DND-41 (cell line): ENCODE results near the gene NEK8.

ENCODE experiments used
- ATAC-seq: fragments of 200-7000 bp; cut with Tn5 transposase; 3 replicates; pipeline ENCODE4 v1.9.1; 2021; ENCODE audit warnings: low read depth; ENCODE audit not compliant: insufficient read depth
- DNase-seq: peaks from one replicate; pipeline ENCODE4 v3.0.0-alpha.2; 2020
- H2AFZ ChIP-seq: 2 replicates; pipeline ENCODE4 v1.6.0; 2012; ENCODE audit warnings: low read depth, low read length
- H3K27ac ChIP-seq: 2 replicates; pipeline ENCODE4 v1.5.1; 2012; ENCODE audit warnings: low read length, inconsistent platforms
- H3K27me3 ChIP-seq: fragments of 200-600 bp; sonication (generic); 2 replicates; pipeline ENCODE4 v1.6.0; 2012; ENCODE audit warnings: low read length, mild to moderate bottlenecking, inconsistent platforms; ENCODE audit not compliant: insufficient read depth, poor library complexity
- H3K36me3 ChIP-seq: 2 replicates; pipeline ENCODE4 v1.5.1; 2012; ENCODE audit warnings: low read length, inconsistent platforms; ENCODE audit not compliant: insufficient read depth
- H3K4me1 ChIP-seq: 2 replicates; pipeline ENCODE4 v1.5.1; 2012; ENCODE audit warnings: mild to moderate bottlenecking, low read length; ENCODE audit not compliant: insufficient read depth
- H3K4me2 ChIP-seq: 2 replicates; pipeline ENCODE4 v1.6.0; 2012; ENCODE audit warnings: mild to moderate bottlenecking, moderate library complexity, low read length, inconsistent platforms; ENCODE audit not compliant: insufficient read depth
- H3K4me3 ChIP-seq, 2 experiments: fragments of 200-600 bp in 1 of 2; shearing (Covaris generic) in 1 of 2; 2 replicates each; pipeline ENCODE4 v1.5.1; 2012 to 2016; ENCODE audit warnings: inconsistent platforms in 2 of 2, low read length in 2 of 2, mild to moderate bottlenecking in 2 of 2, low read depth in 1 of 2, moderate library complexity in 1 of 2
- H3K79me2 ChIP-seq: 2 replicates; pipeline ENCODE4 v1.6.0; 2012; ENCODE audit warnings: low read length, inconsistent platforms; ENCODE audit not compliant: insufficient read depth
- H3K9ac ChIP-seq: 2 replicates; pipeline ENCODE4 v1.6.0; 2012; ENCODE audit warnings: low read depth, mild to moderate bottlenecking, inconsistent platforms, low read length, moderate library complexity
- H3K9me3 ChIP-seq: 2 replicates; pipeline ENCODE4 v1.5.1; 2012; ENCODE audit warnings: low read length, moderate library complexity, mild to moderate bottlenecking, inconsistent platforms; ENCODE audit not compliant: insufficient read depth, severe bottlenecking
- H4K20me1 ChIP-seq: 2 replicates; pipeline ENCODE4 v1.6.0; 2012; ENCODE audit warnings: low read length; ENCODE audit not compliant: insufficient read depth
- EZH2 ChIP-seq: IDR thresholded peaks from 3 replicates; pipeline ENCODE4 v1.6.1; 2012; ENCODE audit warnings: borderline replicate concordance, low read depth, mild to moderate bottlenecking, moderate library complexity, low read length, inconsistent platforms; ENCODE audit not compliant: severe bottlenecking
- TF ChIP-seq, protein P1 (sequence below): IDR thresholded peaks from 2 replicates; pipeline ENCODE4 v1.5.1; 2012; ENCODE audit warnings: borderline replicate concordance, low read length, moderate library complexity, mild to moderate bottlenecking; ENCODE audit not compliant: poor library complexity, severe bottlenecking; ENCODE audit errors: extremely low read depth

Gene NEK8

DNA sequence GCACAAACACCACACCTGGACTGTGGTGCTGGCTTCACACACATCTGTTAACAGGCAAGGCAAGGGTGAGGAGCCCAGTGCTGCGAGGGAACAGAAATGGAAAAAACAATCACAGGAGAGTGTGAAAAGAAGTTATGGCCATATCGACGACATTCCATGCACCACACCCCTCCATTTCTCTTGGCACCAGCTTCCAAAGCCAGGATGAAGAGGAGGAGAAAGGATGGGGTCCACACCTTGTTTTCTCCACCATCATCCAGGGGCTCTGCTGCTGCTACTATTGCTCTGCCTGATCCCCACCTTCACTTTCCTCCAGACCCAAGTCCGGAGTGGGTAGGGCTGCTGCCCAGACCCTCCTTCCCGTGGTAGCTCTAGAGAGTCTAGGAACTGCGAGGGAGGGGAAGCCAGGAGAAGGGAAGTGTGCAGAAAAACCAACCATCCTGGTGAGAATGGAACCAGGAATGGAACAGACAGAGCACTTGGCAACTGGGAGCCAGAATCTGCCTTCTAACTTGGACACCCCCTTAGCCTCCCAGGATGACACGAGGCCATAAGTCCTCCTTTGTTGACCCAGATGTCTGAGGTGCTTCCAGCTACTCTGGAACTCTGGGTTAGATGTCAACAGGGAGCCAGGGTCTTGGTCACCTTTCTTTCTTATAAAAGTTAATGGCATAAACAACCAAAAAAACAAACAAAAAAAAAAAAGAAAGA, 15.7 kb upstream of the NEK8 start:
- TF ChIP-seq EZH2 = no peak
- TF ChIP-seq, protein P1, sequence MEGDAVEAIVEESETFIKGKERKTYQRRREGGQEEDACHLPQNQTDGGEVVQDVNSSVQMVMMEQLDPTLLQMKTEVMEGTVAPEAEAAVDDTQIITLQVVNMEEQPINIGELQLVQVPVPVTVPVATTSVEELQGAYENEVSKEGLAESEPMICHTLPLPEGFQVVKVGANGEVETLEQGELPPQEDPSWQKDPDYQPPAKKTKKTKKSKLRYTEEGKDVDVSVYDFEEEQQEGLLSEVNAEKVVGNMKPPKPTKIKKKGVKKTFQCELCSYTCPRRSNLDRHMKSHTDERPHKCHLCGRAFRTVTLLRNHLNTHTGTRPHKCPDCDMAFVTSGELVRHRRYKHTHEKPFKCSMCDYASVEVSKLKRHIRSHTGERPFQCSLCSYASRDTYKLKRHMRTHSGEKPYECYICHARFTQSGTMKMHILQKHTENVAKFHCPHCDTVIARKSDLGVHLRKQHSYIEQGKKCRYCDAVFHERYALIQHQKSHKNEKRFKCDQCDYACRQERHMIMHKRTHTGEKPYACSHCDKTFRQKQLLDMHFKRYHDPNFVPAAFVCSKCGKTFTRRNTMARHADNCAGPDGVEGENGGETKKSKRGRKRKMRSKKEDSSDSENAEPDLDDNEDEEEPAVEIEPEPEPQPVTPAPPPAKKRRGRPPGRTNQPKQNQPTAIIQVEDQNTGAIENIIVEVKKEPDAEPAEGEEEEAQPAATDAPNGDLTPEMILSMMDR = no peak
- peaks cover 10% of the 10 kb centered on the region for H3K79me2 ChIP-seq
- H3K4me2 ChIP-seq = peak overlapping the region; percentile 69
- peak overlapping the region in 1 of 2 experiments; percentile 58; a peak in 2 of 4 replicates for H3K4me3 ChIP-seq
- no peak for DNase-seq
- H3K27ac ChIP-seq = peak overlapping the region; percentile 71
- H3K9ac ChIP-seq = peak overlapping the region; percentile 68
- no peaks in the 10 kb centered on the region for H3K27me3 ChIP-seq
- H3K36me3 ChIP-seq = no peaks in the 10 kb centered on the region
- peak overlapping the region; percentile 68 for H2AFZ ChIP-seq
- H4K20me1 ChIP-seq = no peaks in the 10 kb centered on the region
- ATAC-seq = no peak
- no peaks in the 10 kb centered on the region for H3K9me3 ChIP-seq
- peaks cover 28% of the 10 kb centered on the region for H3K4me1 ChIP-seq

DNA sequence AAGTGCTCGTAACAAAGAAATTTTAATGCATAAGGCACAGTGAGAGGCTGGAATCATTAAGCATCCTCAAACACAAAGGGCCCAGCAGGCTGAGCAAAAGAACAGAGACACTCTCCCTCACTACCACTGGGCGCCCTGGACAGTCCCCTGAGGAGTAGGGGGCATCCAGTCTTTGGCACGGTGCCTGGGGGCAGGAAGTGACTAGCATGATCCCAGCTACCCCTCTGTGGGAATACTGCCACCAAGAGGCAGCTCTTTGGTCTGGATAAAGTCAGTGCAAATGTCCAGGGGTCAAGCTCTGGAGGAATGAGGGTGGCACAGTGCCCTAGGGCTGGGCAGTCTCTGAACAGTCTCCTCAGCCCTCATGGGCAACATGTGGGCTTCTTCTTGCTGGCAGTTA, 14.3 kb upstream of the NEK8 start:
- no peak for DNase-seq
- H3K9me3 ChIP-seq = no peaks in the 10 kb centered on the region
- H4K20me1 ChIP-seq = no peaks in the 10 kb centered on the region
- ATAC-seq = no peak
- no peak overlapping the region for H3K4me2 ChIP-seq
- no peaks in the 10 kb centered on the region for H3K36me3 ChIP-seq
- TF ChIP-seq, protein P1 = peak; percentile 13
- TF ChIP-seq EZH2 = no peak
- H3K4me3 ChIP-seq = no peak overlapping the region
- no peak overlapping the region for H3K9ac ChIP-seq
- H3K27me3 ChIP-seq = no peaks in the 10 kb centered on the region
- no peak overlapping the region for H2AFZ ChIP-seq
- H3K4me1 ChIP-seq = peaks cover 40% of the 10 kb centered on the region
- no peak overlapping the region for H3K27ac ChIP-seq
- H3K79me2 ChIP-seq = peaks cover 17% of the 10 kb centered on the region

DNA sequence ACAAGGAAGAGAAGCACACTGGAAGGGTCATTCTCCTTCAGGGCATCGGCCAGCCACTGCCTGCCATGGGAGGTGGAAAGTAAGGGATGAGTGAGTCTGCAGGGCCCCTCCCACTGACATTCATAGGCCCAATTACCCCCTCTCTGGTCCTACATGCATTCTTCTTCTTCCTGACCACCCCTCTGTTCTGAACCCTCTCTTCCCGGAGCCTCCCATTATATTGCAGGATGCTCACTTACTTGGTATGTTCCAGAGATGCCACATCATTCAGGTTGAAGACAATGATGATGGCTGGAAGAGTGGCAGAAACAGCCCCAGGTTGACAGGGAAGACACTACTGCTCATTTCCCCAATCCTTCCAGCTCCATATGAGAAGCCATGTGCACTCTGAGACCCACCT, 13.4 kb upstream of the NEK8 start:
- Histone ChIP-seq H3K36me3 (peaks cover 4% of the 10 kb centered on the region), H3K27me3 (no peaks in the 10 kb centered on the region), H3K4me2 (no peak overlapping the region), H3K9me3 (no peaks in the 10 kb centered on the region), H3K79me2 (peaks cover 20% of the 10 kb centered on the region), H4K20me1 (peaks cover 2% of the 10 kb centered on the region), H3K27ac (no peak overlapping the region), H3K4me3 (no peak overlapping the region), H3K4me1 (peaks cover 37% of the 10 kb centered on the region), H3K9ac (no peak overlapping the region), H2AFZ (no peak overlapping the region)
- DNase-seq (no peak), ATAC-seq (no peak)
- TF ChIP-seq EZH2 = no peak
- TF ChIP-seq, protein P1 = no peak
